Activated naive CD4-positive, alpha-beta T cell treated with anti-CD3 and anti-CD28 coated beads, Interleukin-2, amount 10 ng/mL, durations not matched to agents 7 days and 5 days (primary cell): ENCODE data around the gene ALPL.
"Not testable (repeated sequence)": the region's sequence is repeated elsewhere in the genome, so short reads cannot be mapped to it uniquely, and the experiment has no call there.

Experiments used
- CTCF ChIA-PET: fragments of 350-600 bp; sonication (Branson Sonifier 250); formaldehyde crosslinking; loops from one replicate; lab custom pipeline; 2021; ENCODE audit warnings: antibody characterized with exemption; lab: Charles Lee
- DNase-seq: peaks from one replicate; pipeline ENCODE4 v3.0.0-alpha.2; 2020
- H3K27ac Mint-ChIP-seq: one replicate; pipeline ENCODE4 v1.8.0; 2021; ENCODE audit warnings: mild to moderate bottlenecking, moderate library complexity, mixed read lengths
- H3K27me3 Mint-ChIP-seq: one replicate; pipeline ENCODE4 v1.8.0; 2021; ENCODE audit warnings: mild to moderate bottlenecking, mixed read lengths
- H3K36me3 Mint-ChIP-seq: one replicate; pipeline ENCODE4 v1.8.0; 2021; ENCODE audit warnings: mixed read lengths
- H3K4me1 Mint-ChIP-seq: one replicate; pipeline ENCODE4 v1.8.0; 2021; ENCODE audit warnings: mixed read lengths
- H3K4me3 Mint-ChIP-seq: one replicate; pipeline ENCODE4 v1.8.0; 2021; ENCODE audit warnings: mild to moderate bottlenecking, moderate library complexity, mixed read lengths
- H3K9me3 Mint-ChIP-seq: one replicate; pipeline ENCODE4 v1.8.0; 2021; ENCODE audit warnings: mixed read lengths

Gene ALPL

DNA sequence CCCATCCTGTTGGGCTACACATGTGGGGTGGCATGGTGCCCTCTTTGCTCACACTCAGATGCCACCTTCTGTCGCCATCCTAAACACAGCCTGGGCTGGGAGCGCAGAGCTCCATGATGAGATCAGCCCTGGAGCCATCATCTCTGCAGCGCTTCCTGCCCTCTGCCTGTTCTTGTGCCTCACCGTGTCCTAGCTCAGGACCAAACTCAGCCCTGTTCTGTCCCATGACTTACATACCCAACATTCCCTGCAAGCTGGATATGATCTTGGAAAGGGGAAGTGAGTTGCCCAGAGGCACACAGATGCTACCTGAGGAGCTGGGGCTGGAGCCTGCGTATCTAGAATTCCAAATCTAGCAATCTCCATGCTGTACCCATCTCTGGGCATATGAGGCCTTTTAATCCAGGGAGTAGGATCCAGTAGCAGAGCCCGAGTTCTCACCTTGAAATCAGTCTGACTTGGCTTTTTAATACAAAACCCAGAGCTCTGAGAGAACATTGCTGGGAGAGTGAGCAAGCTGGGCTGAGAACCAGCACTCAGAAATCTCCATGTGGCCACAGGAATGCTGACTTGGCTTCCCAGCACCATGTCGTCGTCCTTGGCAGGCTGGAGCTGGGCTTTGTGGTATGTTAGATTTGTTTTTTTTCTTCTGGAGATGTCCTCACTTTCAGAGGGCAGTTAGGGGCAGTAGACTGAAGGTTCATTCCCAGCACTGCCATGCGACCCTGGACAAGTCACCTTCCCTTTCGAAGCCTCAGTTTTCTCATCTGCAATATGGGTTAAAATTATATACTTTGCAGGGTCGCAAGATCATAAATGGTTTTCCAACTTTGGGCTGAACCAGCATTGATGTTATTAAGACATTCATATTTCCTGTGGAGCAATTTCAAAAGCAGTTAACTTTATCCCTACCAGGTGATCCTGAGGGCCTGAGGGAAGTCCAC is 2.6 kb downstream of the ALPL start:
- peaks cover 80% of the 10 kb centered on the region for H3K27me3 Mint-ChIP-seq

DNA sequence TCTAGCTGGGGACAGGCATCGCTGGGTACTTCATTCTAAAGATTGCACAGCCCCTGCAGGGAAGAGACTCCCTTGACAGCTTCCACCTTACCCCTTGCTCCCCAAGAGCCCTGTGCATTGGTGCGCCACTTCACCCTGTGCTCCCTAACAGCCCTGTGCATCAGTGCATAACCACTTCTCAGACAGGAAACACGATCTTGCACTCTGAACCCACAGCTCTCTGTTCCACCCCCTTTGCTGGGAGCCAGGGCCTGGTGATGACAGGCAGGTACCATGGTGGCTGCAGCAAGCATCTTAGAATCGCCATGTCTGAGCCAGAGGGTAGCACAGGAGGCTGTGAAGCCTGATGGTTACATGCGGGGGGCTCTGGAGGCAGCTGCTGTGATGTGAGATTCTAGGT is 5.0 kb downstream of the ALPL start:
- CTCF ChIA-PET: no interaction called here
- Mint-ChIP-seq H3K27me3 (peaks cover 56% of the 10 kb centered on the region), H3K9me3 (no peaks in the 10 kb centered on the region), H3K27ac (no peak overlapping the region), H3K4me1 (no peaks in the 10 kb centered on the region), H3K4me3 (no peak overlapping the region), H3K36me3 (no peaks in the 10 kb centered on the region)
- no peak for DNase-seq

More for the DNA sequence above, 2.6 kb downstream of the ALPL start:
- H3K4me1 Mint-ChIP-seq: peaks cover 4% of the 10 kb centered on the region
- CTCF ChIA-PET: interaction anchor here (0.6 to 1.9 kb wide), 7 partner anchors 10 to 1115 kb away, joined by 3 to 6 read pairs (median 3); no protein-coding TSS in a partner anchor
- H3K4me3 Mint-ChIP-seq: no peak overlapping the region
- no peak for DNase-seq
- H3K36me3 Mint-ChIP-seq: no peaks in the 10 kb centered on the region
- H3K9me3 Mint-ChIP-seq: no peaks in the 10 kb centered on the region
- H3K27ac Mint-ChIP-seq: no peak overlapping the region

DNA sequence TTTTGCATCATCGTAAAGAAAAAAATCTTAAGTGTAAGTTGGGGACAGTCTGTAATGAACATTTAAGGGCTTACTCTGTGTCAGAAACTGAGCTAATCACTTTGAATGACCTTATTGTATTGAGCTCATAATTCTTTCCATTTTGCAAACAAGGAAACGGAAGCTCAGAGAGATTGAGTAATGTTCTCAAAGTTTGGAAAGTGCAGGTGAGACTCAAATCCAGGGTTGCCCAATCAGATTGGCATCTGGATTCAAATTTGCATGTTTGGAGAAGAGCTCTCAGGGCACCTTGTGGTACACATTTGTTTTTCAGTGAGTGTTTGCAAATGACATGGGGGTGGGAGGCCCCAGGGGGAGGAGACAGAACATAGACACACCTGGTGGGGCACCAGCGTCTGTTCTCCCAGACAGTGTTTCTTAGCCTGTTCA is 8.0 kb downstream of the ALPL start:
- H3K4me1 Mint-ChIP-seq: no peaks in the 10 kb centered on the region
- no peaks in the 10 kb centered on the region for H3K9me3 Mint-ChIP-seq
- H3K36me3 Mint-ChIP-seq: no peaks in the 10 kb centered on the region
- H3K4me3 Mint-ChIP-seq: no peak overlapping the region
- CTCF ChIA-PET: no interaction called here
- peaks cover 27% of the 10 kb centered on the region for H3K27me3 Mint-ChIP-seq
- DNase-seq: no peak
- no peak overlapping the region for H3K27ac Mint-ChIP-seq

DNA sequence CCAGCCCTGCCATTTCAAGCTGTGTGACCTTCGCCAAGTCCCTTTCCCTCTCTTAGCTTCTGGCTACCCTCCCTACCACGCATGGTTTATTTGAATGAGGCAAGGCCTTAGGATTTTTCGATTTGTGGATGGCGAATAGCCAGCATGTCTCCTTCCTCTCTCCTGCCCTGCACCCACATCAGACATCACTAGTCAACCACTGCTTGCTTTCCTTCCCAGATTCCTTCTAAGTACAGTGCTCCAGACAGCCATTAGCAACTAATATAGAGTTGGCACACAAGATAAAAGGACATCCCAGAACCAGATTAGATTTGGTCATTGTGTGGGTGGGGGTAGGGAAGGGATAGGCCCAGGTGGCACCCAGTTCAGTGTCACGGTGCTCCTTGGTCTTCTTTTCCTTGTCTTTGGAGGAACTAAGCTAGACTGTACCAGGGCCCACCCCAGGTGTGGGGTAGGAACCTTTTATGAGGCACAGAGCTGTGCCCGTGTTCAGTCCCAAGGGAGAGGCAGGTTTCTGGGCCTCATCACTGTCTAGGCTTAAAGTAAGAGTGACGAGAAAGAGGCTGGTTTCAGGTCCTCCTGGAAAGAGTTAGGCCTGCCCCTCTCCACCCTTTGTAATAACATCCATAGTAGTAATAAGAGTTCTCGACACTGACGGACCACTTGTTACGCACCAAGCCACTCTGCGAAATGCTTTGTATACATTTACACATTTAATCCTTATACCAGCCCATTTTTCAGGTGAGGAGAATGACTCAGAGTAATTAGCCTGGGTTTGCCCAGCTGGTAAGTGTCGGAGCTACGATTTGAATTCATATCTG is 8.6 kb downstream of the ALPL start:
- CTCF ChIA-PET: no interaction called here
- no peak overlapping the region for H3K4me3 Mint-ChIP-seq
- no peak for DNase-seq
- no peak overlapping the region for H3K27ac Mint-ChIP-seq
- H3K36me3 Mint-ChIP-seq: no peaks in the 10 kb centered on the region
- H3K4me1 Mint-ChIP-seq: no peaks in the 10 kb centered on the region
- H3K9me3 Mint-ChIP-seq: no peaks in the 10 kb centered on the region
- peaks cover 21% of the 10 kb centered on the region for H3K27me3 Mint-ChIP-seq

DNA sequence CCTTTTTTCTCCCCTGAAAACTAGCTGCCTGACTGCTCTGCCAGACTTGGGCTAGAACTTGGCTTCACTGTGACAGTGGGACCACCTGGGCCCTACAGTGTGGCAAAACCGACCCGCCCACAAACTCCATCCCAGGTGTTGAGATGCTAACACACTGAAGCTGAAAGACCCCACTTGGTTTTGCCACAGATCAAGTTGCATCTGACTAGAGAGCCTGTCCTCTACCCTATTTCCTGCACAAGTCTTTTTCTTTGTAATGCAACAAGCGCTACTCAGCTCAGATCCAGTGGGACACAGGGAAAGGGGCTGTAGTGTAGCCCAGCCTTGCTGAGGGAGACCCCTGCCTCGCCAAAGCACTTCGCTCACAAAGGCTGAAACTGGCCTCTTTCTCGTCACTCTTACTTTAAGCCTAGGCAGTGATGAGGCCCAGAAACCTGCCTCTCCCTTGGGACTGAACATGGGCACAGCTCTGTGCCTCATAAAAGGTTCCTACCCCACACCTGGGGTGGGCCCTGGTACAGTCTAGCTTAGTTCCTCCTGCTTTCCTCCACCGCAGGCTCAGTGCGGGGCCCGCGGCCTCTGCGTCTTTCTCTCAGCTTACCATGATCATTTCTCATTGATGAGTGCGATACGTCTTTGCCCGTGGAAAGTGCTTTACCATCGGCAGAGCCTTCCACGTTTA is 9.7 kb downstream of the ALPL start:
- CTCF ChIA-PET: no interaction called here

DNA sequence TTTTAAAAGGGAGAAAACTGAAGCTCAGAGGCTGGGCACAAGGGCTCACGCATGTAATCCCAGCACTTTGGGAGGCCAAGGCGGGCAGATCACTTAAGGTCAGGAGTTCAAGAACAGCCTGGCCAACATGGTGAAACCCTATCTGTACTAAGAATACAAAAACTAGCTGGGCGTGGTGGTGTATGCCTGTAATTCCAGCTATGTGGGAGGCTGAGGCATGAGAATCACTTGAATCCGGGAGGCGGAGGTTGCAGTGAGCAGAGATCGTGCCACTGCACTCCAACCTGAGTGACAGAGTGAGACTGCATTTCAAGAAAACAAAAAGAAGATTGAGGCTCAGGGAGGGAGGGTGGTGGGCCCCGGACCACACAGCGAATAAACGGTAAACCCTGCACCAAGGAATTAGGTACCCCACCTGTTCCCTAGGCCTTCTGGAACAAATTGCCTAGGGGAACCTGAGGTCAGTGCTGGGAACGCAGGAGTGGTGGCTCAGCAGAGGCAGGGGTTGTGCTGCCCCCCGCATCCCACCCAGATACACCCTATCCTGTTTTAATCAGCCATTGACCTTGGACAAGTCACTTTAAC is 10.4 kb downstream of the ALPL start:
- DNase-seq, H3K27ac Mint-ChIP-seq, CTCF ChIA-PET, H3K36me3 Mint-ChIP-seq, H3K9me3 Mint-ChIP-seq, H3K4me1 Mint-ChIP-seq, H3K4me3 Mint-ChIP-seq: not testable (repeated sequence)
- peaks cover 13% of the 10 kb centered on the region for H3K27me3 Mint-ChIP-seq

More for the DNA sequence above, 9.7 kb downstream of the ALPL start:
- Mint-ChIP-seq H3K36me3 (no peaks in the 10 kb centered on the region), H3K27ac (no peak overlapping the region), H3K27me3 (peaks cover 18% of the 10 kb centered on the region), H3K4me3 (no peak overlapping the region), H3K4me1 (no peaks in the 10 kb centered on the region), H3K9me3 (no peaks in the 10 kb centered on the region)
- no peak for DNase-seq

DNA sequence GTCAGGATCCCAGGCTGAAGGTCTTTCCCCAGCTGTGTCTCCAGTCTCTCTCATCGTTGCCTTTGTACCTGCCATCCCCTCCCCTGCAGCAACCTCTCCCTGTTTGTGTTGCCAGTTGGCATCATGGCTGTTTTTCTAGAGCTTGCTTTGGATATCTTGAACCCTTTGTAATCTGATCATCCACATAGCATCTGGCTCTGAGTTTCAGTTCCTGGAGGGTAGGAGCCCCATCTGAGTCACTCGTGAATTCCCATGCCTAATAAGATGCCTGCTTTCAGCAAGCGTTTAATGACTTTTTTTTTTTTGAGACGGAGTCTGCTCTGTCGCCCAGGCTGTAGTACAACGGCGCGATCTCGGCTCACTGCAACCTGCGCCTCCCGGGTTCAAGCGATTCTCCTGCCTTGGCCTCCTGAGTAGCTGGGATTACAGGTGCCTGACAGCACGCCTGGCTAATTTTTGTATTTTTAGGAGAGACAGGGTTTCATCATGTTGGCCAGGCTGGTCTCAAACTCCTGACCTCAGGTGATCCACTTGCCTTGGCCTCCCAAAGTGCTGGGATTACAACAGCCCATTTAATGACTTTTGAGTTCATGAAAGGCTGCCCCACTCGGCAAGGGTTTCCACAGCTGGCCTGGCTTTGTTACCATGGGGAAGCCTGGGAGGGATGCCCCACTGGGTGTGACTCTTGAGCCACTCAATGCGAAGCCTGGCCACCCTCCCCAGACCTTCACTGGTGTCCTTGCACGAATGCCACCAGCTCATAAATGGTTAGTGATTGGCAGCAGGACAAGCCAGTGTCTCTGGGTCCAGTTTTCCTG is 11.9 kb downstream of the ALPL start:
- Mint-ChIP-seq H3K27ac (no peak overlapping the region), H3K36me3 (no peaks in the 10 kb centered on the region), H3K4me1 (no peaks in the 10 kb centered on the region), H3K4me3 (no peak overlapping the region), H3K9me3 (no peaks in the 10 kb centered on the region), H3K27me3 (peaks cover 14% of the 10 kb centered on the region)
- CTCF ChIA-PET: interaction anchor here (0.9 kb wide), 1 partner anchor 10 kb away, joined by 3 read pairs; no protein-coding TSS in a partner anchor
- DNase-seq: no peak

DNA sequence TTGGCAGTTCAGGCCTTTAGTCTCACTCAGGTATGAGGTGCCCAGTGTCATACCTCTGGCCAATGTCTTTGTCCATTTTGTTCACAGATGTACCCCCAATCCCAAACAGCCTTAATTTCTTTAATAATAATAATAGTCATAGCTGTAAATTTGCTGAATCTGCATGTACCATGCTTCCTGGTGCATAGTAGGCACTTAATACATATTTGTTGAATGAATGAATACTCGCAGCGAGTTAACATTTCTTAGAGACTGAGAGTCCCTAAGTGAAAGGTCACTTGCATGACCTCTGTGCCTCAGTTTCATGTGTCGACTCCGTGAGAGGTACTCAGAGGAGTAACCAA is 12.5 kb downstream of the ALPL start:
- DNase-seq: no peak
- H3K27ac Mint-ChIP-seq: no peak overlapping the region
- no peaks in the 10 kb centered on the region for H3K36me3 Mint-ChIP-seq
- no peaks in the 10 kb centered on the region for H3K4me1 Mint-ChIP-seq
- no peaks in the 10 kb centered on the region for H3K9me3 Mint-ChIP-seq
- peaks cover 11% of the 10 kb centered on the region for H3K27me3 Mint-ChIP-seq
- no peak overlapping the region for H3K4me3 Mint-ChIP-seq
- CTCF ChIA-PET: interaction anchor here (0.9 kb wide), 1 partner anchor 11 kb away, joined by 3 read pairs; no protein-coding TSS in a partner anchor

DNA sequence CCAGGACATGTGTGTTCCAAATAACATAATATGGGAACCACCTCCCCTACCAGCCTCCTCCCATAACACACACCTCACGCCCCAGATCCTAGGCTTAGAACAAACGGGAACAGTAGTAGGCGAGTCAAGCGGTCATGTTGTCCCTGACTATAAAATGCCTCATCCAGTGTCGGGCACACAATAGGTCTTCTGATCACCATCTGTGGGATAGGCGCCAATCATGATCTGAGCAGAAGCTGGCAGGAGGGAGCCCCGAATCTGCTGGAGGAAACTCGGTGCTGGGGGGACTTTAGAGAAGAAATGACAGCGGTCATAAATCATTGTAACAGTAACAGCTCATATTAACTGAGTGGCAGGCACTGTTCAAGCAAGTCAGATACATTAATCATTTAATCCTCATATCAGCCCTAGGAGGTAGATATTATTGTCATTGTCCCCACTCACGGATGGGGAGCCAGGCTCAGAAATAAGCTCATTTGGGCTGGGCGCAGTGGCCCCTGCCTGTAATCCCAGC is 13.4 kb downstream of the ALPL start:
- Mint-ChIP-seq H3K36me3 (no peaks in the 10 kb centered on the region), H3K4me1 (no peaks in the 10 kb centered on the region), H3K9me3 (no peaks in the 10 kb centered on the region), H3K4me3 (no peak overlapping the region), H3K27ac (no peak overlapping the region), H3K27me3 (peaks cover 11% of the 10 kb centered on the region)
- CTCF ChIA-PET: interaction anchor here (0.6 to 1.5 kb wide), 2 partner anchors 43 to 154 kb away, joined by 3 read pairs; no protein-coding TSS in a partner anchor
- no peak for DNase-seq

DNA sequence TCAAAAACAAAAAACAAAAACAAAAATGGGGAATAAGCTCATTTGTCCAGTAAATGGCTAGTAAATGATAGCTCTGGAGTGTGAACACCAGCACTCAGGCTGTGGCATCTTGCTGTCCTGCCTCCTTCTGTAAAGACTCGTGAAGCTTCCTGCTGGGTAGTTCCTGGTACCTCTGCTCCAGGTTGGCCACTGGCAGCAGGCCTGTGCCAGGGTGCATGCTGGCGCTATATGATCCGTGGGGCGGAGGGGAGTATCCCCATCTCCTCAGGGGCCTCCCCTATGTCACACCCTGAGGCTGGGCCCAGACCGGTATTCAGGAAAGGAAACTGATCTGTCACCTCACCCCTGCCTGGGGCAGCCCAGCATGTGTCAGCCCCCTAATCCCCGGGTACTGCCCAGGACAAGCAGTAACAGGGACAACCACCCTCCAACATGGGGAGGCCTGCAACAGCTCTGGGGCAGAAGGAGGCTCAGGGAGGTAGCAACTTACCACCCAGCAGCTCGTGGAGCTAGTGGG is 14.1 kb downstream of the ALPL start:
- Mint-ChIP-seq H3K4me1 (no peaks in the 10 kb centered on the region), H3K27me3 (peaks cover 11% of the 10 kb centered on the region), H3K9me3 (no peaks in the 10 kb centered on the region), H3K27ac (no peak overlapping the region), H3K36me3 (no peaks in the 10 kb centered on the region), H3K4me3 (no peak overlapping the region)
- no peak for DNase-seq
- CTCF ChIA-PET: interaction anchor here (0.6 to 1.5 kb wide), 2 partner anchors 43 to 154 kb away, joined by 3 read pairs; no protein-coding TSS in a partner anchor

DNA sequence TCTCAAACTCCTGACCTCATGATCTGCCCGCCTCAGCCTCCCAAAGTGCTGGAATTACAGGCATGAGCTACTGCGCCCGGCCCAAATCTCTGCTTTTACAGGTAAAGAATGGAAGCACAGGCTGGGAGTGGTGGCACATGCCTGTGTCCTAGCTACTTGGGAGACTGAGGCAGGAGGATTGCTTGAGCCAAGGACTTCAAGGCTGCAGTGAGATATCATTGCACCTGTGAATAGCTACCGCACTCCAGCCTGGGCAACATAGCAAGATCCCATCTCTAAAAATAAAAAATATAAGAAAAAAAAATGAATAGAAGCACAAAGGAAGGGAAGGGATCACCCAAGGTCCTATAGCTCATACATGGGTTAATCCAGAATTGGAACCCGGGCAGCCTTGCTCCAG is 15.0 kb downstream of the ALPL start:
- no peak overlapping the region for H3K27ac Mint-ChIP-seq

DNA sequence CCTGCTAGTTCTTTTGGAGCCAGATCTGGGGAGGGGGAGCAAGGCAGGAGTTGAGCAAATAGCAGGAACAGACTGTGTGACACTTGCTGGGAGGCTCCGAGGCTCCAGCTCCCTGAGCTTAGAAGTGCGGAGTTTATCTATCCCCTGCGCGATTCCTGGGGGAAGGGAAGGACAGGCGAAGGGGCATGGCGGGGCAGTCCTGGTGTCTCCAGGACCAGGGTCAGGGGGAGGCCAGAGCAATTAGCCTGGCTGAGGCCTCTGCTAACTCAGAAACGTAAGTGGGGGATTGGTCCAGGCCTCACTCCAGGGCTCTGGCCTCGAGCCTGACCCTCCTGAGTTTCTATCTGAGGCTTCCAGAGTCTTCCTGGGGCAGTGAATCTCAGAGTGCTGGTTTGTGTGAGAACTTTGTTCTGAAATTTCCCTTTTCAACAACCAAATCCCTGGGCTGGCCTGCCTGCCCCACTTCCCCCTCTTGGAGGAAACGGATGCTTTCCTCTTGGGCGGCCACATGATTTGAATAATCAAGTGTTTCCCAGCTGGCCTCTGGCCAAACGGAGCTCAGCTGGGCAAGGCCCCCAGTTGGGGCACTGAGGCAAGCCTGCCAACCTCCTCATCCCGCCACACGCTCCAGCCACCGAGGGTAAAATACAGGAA is 15.6 kb downstream of the ALPL start:
- Mint-ChIP-seq H3K4me3 (no peak overlapping the region), H3K36me3 (no peaks in the 10 kb centered on the region), H3K27ac (no peak overlapping the region), H3K27me3 (peaks cover 16% of the 10 kb centered on the region), H3K4me1 (no peaks in the 10 kb centered on the region), H3K9me3 (no peaks in the 10 kb centered on the region)
- DNase-seq: no peak
- CTCF ChIA-PET: no interaction called here

More for the DNA sequence above, 15.0 kb downstream of the ALPL start:
- H3K36me3 Mint-ChIP-seq: no peaks in the 10 kb centered on the region
- CTCF ChIA-PET: interaction anchor here (1.5 kb wide), 1 partner anchor 155 kb away, joined by 3 read pairs; no protein-coding TSS in a partner anchor
- no peaks in the 10 kb centered on the region for H3K9me3 Mint-ChIP-seq
- no peak overlapping the region for H3K4me3 Mint-ChIP-seq
- no peaks in the 10 kb centered on the region for H3K4me1 Mint-ChIP-seq
- no peak for DNase-seq
- peaks cover 11% of the 10 kb centered on the region for H3K27me3 Mint-ChIP-seq
